Adrenal gland (tissue), 5 donors: ENCODE measurements around the gene SMAD3.

Source experiments
- CTCF ChIP-seq, 6 experiments: fragments of 450-650 bp in 4 of 6; fragments of 200-600 bp in 2 of 6; sonication (generic) in 1 of 6; IDR thresholded peaks; 1 replicate in 5 of 6; 2 replicates in 1 of 6; pipeline versions ENCODE4 v1.5.1 to v1.8.0; 2016 to 2021; ENCODE audit warnings: antibody characterized with exemption in 6 of 6, mild to moderate bottlenecking in 2 of 6, moderate library complexity in 1 of 6
- POLR2A ChIP-seq, 2 donors: fragments of 450-650 bp; IDR thresholded peaks; one replicate each; pipeline ENCODE4 v1.6.1; 2017; ENCODE audit warnings: antibody characterized with exemption in 2 of 2, mild to moderate bottlenecking in 2 of 2, moderate library complexity in 1 of 2
- donor health status: DM: no; HTN: no; CAD: no.

- TF ChIP-seq CTCF (IDR thresholded peaks at IDR 0.05), result no peak
- TF ChIP-seq POLR2A (IDR thresholded peaks at IDR 0.05), result no peak
Observed at GRCh38 chr15:67109141-67110034, 44.0 kb downstream of the SMAD3 start.
